Kidney (tissue), 14 donors: Measurements from ENCODE around the gene PDK2. TPM values are rescaled to one million over a fixed set of nuclear protein-coding genes. Genes with fewer than 3 reads are reported as not detected.

ENCODE experiments used
- DNase-seq, 5 donors: peaks; one replicate each; pipeline ENCODE4 v3.0.0-alpha.2; 2013 to 2020
- FAIRE-seq: peaks from 2 replicates; lab custom pipeline; 2012; peaks lifted over from hg19 to GRCh38; lab: Jason Lieb, UNC
- H3K27ac ChIP-seq, 2 donors: one replicate each; pipeline ENCODE4 v1.7.0; 2013; ENCODE audit warnings: low read depth in 2 of 2, low read length in 2 of 2, inconsistent platforms in 1 of 2
- H3K27me3 ChIP-seq: one replicate; pipeline ENCODE4 v1.7.1; 2013; ENCODE audit warnings: low read length, inconsistent platforms; ENCODE audit not compliant: control insufficient read depth, insufficient read depth
- H3K36me3 ChIP-seq, 3 donors: one replicate each; pipeline versions ENCODE4 v1.7.0 to v1.7.1; 2013; ENCODE audit warnings: low read length in 3 of 3, control low read depth in 1 of 3, inconsistent platforms in 1 of 3; ENCODE audit not compliant: insufficient read depth in 3 of 3, control insufficient read depth in 2 of 3
- H3K4me1 ChIP-seq, 3 donors: one replicate each; pipeline versions ENCODE4 v1.7.0 to v1.7.1; 2013; ENCODE audit warnings: low read length in 3 of 3, inconsistent platforms in 1 of 3, low read depth in 1 of 3; ENCODE audit not compliant: control insufficient read depth in 2 of 3, insufficient read depth in 2 of 3
- H3K4me3 ChIP-seq, 3 donors: one replicate each; pipeline versions ENCODE4 v1.7.0 to v1.8.1; 2013; ENCODE audit warnings: low read length in 3 of 3, control low read depth in 1 of 3, inconsistent platforms in 1 of 3
- H3K9ac ChIP-seq, 3 donors: one replicate each; pipeline versions ENCODE4 v1.7.0 to v1.7.1; 2013; ENCODE audit warnings: low read length in 3 of 3, control low read depth in 1 of 3, inconsistent platforms in 1 of 3
- H3K9me3 ChIP-seq, 3 donors: one replicate each; pipeline versions ENCODE4 v1.7.0 to v1.7.1; 2013; ENCODE audit warnings: low read length in 3 of 3, control low read depth in 1 of 3, inconsistent platforms in 1 of 3; ENCODE audit not compliant: control insufficient read depth in 2 of 3, insufficient read depth in 1 of 3
- intact Hi-C: fragments of 100-400 bp; cut with DNase I; formaldehyde crosslinking; loops from one replicate; pipeline ENCODE4 v1.11.1; 2022
- polyA plus RNA-seq: library from polyadenylated mRNA; stranded (reverse); fragments of 350-450 nt; fragmentation: Illumina TruSeq; extraction: RNeasy Lipid Tissue Mini Kit (QIAGEN cat#74804); gene quantifications from one replicate; pipeline ENCODE4 v1.2.3, GENCODE V29; 2014; ENCODE audit warnings: low read depth, low replicate concordance; ENCODE audit not compliant: insufficient read depth
- total RNA-seq: library from RNA; stranded (reverse); fragmentation: NEBNext Ultra II Directional; extraction: Animal tissue kit (Norgen Biotek cat#: 25700); gene quantifications from one replicate; pipeline ENCODE4 v1.2.1, GENCODE V29; 2021
- TF ChIP-seq, protein P1 (sequence below): IDR thresholded peaks from 3 replicates; pipeline ENCODE4 v1.5.1; 2012; ENCODE audit warnings: mild to moderate bottlenecking, moderate library complexity, borderline replicate concordance; ENCODE audit not compliant: insufficient read depth; ENCODE audit errors: extremely low read depth
- donor health status: control.
- donor health status: control.
- donor health status: control.
- donor health status: control.
- donor health status: control.
- donor health status: DM: yes; HTN: yes; CAD: no.
- donor health status: Normal renal cell carcinoma (clear cell type).

Gene PDK2
- total and polyA plus RNA-seq, 2 donors from 2014 or later, result 41.9 to 121 TPM

DNA sequence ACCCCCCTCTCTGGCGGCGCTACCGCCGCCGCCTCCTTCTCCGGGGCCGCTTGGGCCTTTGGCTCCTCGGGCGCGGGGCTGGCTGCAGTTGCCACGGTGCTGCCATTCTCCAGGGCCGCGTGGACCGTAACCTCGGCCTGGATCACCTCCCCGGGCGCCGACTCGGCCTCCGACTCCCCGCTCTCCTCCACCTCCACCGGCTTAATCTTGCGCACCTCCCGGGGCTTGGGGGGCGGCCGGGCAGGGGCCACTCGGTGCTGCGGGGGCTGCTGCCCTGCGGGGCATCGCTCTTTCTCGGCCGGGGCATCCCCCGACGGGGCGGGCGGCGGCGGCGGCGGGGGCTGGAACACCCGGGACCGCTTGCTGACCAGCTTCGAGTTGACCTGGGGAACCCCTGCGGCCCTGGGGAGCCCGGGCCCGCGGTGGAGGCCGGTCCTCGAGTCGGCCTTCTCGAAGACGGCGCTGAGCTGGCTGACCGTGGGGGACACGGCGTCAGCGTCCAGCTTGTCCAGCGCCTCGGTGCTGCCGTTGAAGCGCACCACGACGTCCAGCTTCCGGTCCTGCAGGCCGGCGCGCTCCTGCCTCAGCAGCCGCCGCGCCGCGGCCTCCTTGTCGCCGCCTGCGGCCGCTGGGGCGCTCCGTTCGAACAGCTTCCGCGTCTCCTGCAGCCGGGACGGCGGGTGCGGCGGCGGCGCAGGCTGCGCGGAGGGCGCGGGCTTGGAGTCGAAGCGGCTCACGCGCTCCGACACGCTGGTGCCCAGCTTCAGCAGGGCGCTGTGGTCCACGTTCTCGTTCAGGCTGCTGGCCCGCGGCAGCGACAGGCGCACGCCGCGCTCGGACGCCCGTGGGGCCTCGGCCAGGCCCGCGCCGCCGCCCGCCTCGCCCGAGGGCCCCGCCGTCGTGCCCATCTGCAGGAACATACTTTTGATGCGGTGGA, 54.5 kb downstream of the PDK2 start:
- Histone ChIP-seq H3K27ac (peak overlapping the region; percentile 83 to 88), H3K9ac (peak overlapping the region in 2 of 3 donors; percentile 51 to 77)
- intact Hi-C loops, result no loop called here

DNA sequence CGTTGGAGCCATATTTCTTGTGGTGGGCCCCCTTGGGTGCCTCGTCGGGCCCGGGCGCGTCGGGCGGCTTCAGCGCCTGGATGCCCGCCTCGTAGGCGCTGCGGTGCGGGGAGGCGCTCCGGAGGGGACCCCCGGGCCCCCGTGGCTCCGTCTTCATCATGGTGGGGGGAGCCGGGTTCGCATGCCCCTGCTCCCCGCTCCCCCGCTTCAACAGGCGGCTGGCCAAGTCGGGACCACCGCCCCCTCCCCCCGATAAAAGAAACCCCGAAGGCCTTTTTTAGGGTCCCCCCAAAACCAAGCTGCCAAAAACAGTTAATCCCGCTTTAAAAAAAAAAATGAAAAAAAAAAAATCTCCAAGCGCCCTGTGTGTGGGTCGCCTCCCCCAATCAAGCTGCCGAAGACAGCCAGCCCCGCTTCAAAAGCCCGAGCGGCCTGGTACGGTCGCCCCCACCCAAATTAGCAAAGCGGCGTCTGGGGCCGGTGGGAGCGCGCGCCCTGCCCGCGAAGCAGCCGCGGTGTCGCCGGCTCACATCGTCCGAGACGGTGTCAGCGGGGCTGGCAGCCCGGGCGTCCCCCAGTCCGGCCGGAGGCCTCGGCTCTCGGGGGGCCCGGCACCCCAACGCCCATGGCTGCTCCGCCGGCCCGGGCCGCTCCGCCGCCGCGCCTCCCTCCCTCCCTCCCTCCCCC, 55.3 kb downstream of the PDK2 start, which contains the start of gene PPP1R9B:
TSS of gene PPP1R9B (minus strand) at position 324 of the 687 bp plus-strand sequence. CDS start at position 160, 164 bp downstream.
- FAIRE-seq, result no peak
- H3K27me3 ChIP-seq, result no peaks in the 10 kb centered on the region
- peaks cover 0 to 47% (median 37%) of the 10 kb centered on the region in 3 donors for H3K4me1 ChIP-seq
- peak in 1 of 5 donors; percentile 79 for DNase-seq
- TF ChIP-seq, protein P1, sequence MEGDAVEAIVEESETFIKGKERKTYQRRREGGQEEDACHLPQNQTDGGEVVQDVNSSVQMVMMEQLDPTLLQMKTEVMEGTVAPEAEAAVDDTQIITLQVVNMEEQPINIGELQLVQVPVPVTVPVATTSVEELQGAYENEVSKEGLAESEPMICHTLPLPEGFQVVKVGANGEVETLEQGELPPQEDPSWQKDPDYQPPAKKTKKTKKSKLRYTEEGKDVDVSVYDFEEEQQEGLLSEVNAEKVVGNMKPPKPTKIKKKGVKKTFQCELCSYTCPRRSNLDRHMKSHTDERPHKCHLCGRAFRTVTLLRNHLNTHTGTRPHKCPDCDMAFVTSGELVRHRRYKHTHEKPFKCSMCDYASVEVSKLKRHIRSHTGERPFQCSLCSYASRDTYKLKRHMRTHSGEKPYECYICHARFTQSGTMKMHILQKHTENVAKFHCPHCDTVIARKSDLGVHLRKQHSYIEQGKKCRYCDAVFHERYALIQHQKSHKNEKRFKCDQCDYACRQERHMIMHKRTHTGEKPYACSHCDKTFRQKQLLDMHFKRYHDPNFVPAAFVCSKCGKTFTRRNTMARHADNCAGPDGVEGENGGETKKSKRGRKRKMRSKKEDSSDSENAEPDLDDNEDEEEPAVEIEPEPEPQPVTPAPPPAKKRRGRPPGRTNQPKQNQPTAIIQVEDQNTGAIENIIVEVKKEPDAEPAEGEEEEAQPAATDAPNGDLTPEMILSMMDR, result no peak
- peak within 1 kb of the TSS; percentile 73 to 81 (median 77) for H3K4me3 ChIP-seq
- H3K36me3 ChIP-seq, result no peaks in the 10 kb centered on the region
- intact Hi-C loops, result no loop called here
- no peaks in the 10 kb centered on the region for H3K9me3 ChIP-seq
- H3K9ac ChIP-seq, result peak within 1 kb of the TSS; percentile 26 to 77 (median 54)
- peak within 1 kb of the TSS; percentile 83 to 91 for H3K27ac ChIP-seq

More for the DNA sequence above, 54.5 kb downstream of the PDK2 start:
- Histone ChIP-seq H3K9me3 (no peaks in the 10 kb centered on the region), H3K4me3 (peak overlapping the region; percentile 48 to 62 (median 57)), H3K36me3 (peaks cover 0 to 3% (median 3%) of the 10 kb centered on the region in 3 donors), H3K27me3 (no peaks in the 10 kb centered on the region), H3K4me1 (peaks cover 0 to 49% (median 37%) of the 10 kb centered on the region in 3 donors)
- FAIRE-seq, result no peak
- DNase-seq, result peak in 4 of 5 donors; percentile 47 to 89 (median 72)
- TF ChIP-seq, protein P1, result no peak

DNA sequence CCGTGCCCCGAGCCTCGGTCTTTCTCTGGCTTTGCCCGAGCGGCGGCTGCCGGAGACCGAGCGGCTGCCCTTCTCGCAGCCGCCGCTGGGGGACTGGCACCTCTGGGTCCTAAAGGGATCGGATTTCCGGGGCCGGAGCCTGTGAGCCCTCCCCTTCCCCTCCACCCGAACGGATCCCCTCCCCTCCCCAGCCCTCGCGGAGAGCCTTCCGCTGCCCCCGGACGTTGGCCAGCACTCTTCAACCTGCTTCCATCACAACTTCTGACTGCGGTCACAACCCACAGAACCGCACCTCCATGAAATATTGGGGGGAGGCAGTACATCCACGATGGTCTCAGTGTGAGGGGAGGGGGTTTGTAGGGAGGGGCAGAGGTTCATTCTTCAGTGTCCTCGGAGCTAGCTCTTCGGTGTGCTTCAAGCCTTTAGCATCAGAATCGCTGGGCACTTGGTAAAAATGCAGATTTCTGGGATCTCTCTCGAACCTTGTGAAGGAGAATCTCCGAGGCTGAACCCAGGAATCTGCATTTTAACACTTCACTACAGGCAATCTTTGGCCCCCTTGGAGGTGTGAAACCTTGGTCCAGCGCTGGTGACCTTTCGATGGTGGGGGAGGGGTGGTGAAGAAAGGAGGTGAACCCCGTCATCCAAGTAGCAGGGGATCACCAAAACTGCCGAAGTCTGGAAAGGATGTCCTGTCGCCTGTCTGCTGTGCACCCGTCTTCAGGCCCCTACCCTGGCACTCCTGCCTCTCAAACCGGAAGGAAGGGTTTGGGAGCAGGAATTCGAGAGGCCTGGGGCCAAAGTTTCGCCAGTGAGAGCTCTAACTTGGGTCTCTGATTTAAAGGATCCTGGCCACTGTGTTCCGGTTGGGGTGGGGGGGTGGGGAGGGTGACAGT, 56.1 kb downstream of the PDK2 start:
- intact Hi-C loops, result no loop called here
- DNase-seq (peak; percentile 91 to 97 (median 94)), FAIRE-seq (no peak)
- Histone ChIP-seq H3K36me3 (no peaks in the 10 kb centered on the region), H3K4me3 (peak overlapping the region; percentile 73 to 81 (median 77)), H3K4me1 (peaks cover 0 to 41% (median 33%) of the 10 kb centered on the region in 3 donors), H3K9me3 (no peaks in the 10 kb centered on the region), H3K27me3 (no peaks in the 10 kb centered on the region), H3K27ac (peak overlapping the region; percentile 81 to 91), H3K9ac (peak overlapping the region; percentile 26 to 54 (median 52))
- TF ChIP-seq, protein P1, result peak; percentile 62
